NT2/D1 (cell line): ENCODE data around the gene PTGIR.

Experiments
- SUZ12 ChIP-seq: IDR thresholded peaks from 2 replicates; pipeline ENCODE4 v1.6.1; 2011; ENCODE audit not compliant: insufficient read length, insufficient read depth; ENCODE audit errors: extremely low read depth
- YY1 ChIP-seq: IDR thresholded peaks from 2 replicates; pipeline ENCODE4 v1.6.1; 2011; ENCODE audit not compliant: insufficient read length, insufficient read depth
- ZNF274 ChIP-seq: IDR thresholded peaks from 2 replicates; pipeline ENCODE4 v1.6.1; 2011; ENCODE audit warnings: mild to moderate bottlenecking, low read depth, low read length

DNA sequence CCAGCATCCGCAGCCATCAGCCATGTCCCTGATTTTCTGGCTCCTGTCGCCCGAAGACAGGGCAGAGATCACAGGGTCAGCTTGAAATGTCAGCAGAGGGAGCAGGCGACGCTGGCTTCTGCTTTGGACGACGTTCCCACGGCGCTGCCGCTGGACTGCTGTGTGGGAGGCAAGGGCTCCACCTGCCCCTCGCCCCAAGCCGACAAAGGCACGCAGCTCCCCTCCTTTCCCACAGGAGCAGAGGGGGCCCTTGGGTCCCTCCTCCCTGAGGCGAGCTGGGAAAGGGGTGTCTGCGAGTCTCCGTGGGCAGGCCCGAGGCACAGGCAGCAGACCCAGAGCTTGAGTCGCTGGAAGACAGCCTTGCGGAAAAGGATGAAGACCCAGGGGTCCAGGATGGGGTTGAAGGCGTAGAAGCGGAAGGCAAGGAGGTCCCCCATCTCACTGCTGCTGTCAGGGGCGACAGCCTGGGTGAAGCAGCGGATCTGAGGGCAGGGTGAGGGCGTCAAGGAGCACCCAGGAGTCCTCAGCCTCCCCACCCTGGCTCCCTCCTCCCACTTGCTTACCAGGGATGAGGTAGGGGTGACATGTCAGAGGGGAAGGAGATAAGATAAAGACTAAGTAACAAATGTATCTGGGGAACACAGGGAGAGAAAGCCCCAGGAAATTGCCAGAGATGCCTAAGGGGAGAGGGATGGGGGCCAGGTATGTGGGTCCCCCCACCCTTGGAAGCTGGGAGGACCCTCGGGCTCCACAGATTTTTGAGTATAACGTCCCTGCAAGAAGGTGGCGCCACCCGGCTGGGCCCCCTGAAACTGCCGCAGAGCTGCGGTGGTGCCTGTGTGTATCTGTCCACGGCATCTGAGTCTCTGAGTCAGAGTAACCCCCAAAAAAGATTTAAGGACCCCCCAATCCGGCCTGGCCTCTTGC is 3.4 kb downstream of the PTGIR start:
- TF ChIP-seq ZNF274 (no peak), SUZ12 (no peak), YY1 (no peak)
